SU-DHL-6 (cell line): ENCODE results near the gene SNAP23.

Experiments used
- CTCF ChIP-seq: fragments of 200-600 bp; sonication (generic); IDR thresholded peaks from one replicate; pipeline ENCODE4 v1.5.1; 2017; ENCODE audit warnings: antibody characterized with exemption, mild to moderate bottlenecking, low read length, moderate library complexity; ENCODE audit not compliant: insufficient read depth, poor library complexity, severe bottlenecking
- EZH2phosphoT487 ChIP-seq: fragments of 200-600 bp; sonication (generic), shearing (Covaris generic); conservative IDR thresholded peaks from 2 replicates; pipeline ENCODE4 v1.6.1; 2018; ENCODE audit warnings: mild to moderate bottlenecking, antibody characterized with exemption, low read length, moderate library complexity, mixed read lengths

DNA sequence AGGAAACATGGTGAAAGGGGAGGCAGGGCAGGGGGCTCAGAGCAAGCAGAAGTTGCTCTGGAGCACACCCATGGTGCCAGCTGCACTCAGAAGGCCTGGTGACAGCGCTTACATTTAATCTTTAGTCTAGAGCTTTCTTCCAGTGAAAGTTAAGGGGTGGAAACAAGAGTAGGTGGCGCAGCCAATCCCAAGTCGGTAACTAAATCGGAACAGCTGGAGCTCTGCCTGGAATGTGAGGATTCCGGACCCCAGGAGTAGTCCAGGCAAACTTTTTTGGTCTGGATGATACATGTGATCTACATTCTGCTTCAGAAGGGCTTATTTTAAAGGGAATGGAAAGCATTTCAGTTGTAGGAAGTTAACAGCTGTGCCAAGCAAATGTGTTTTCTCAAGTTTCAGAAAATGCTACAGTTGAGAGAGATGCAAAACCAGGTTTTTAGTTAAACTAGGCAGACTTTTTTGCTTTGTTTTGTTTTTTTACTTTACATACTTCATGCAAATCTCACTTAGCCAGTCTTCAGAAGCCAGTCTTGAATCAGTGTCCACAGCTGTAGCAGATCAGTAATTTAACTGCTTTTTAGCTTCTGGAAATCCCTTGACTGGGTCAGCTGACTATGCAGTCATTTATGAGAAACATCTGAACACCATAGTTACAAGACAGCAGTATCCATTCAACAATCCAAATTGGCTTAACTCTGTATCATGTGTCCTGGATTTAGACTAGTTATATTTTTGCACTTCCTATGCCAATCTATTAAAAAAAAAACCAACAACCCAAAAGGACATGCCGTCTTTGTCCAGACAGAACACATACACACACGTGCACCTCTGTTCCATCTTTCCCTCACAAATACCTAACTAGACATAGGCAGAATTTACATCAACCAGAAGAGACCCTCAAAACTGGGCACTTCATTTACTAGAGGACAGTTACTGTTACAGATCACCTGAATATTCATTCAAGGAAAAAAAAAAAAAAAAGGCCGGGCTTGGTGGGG lies 37.7 kb upstream of the SNAP23 start:
- TF ChIP-seq CTCF (no peak), EZH2phosphoT487 (no peak)
